Smooth muscle cell (in vitro differentiated cells): ENCODE data around the gene RAB39A. TPM values are rescaled to one million over a fixed set of nuclear protein-coding genes. Genes with fewer than 3 reads are reported as not detected.
"Not testable (repeated sequence)": the region's sequence is repeated elsewhere in the genome, so short reads cannot be mapped to it uniquely, and the experiment has no call there.

Experiments
- DNase-seq: peaks from one replicate; lab custom pipeline; 2025; ENCODE audit not compliant: unreplicated experiment; lab: John Stamatoyannopoulos, UW
- H2AFZ ChIP-seq: fragments of 200-600 bp; sonication (generic); 2 replicates; pipeline ENCODE4 v1.6.0; 2016; ENCODE audit warnings: antibody characterized with exemption, low read depth, mild to moderate bottlenecking
- H3F3A ChIP-seq: fragments of 200-600 bp; sonication (generic); 2 replicates; pipeline ENCODE4 v1.6.0; 2017; ENCODE audit warnings: antibody characterized with exemption, low read depth
- H3K27ac ChIP-seq: fragments of 200-600 bp; sonication (generic); 2 replicates; pipeline ENCODE4 v1.5.1; 2016; ENCODE audit warnings: low read depth, mild to moderate bottlenecking
- H3K27me3 ChIP-seq: fragments of 200-600 bp; sonication (generic); 2 replicates; pipeline ENCODE4 v1.6.1; 2016; ENCODE audit warnings: low read depth, mild to moderate bottlenecking
- H3K36me3 ChIP-seq: fragments of 200-600 bp; sonication (generic); 2 replicates; pipeline ENCODE4 v1.5.1; 2016; ENCODE audit warnings: low read depth
- H3K4me1 ChIP-seq: fragments of 200-600 bp; sonication (generic); 2 replicates; pipeline ENCODE4 v1.5.1; 2016; ENCODE audit warnings: low read depth
- H3K4me2 ChIP-seq: fragments of 200-600 bp; sonication (generic); 2 replicates; pipeline ENCODE4 v1.6.0; 2016; ENCODE audit warnings: mild to moderate bottlenecking
- H3K4me3 ChIP-seq: fragments of 200-600 bp; sonication (generic); 2 replicates; pipeline ENCODE4 v1.5.1; 2016; ENCODE audit warnings: mild to moderate bottlenecking
- H3K79me2 ChIP-seq: fragments of 200-600 bp; sonication (generic); 2 replicates; pipeline ENCODE4 v1.6.0; 2016; ENCODE audit warnings: low read depth, mild to moderate bottlenecking
- H3K9ac ChIP-seq: fragments of 200-600 bp; sonication (generic); 2 replicates; pipeline ENCODE4 v1.6.0; 2016; ENCODE audit warnings: low read depth
- H3K9me3 ChIP-seq: fragments of 200-600 bp; sonication (generic); replicated peaks from 2 replicates; pipeline ENCODE4 v1.5.1; 2016; ENCODE audit warnings: low read depth
- H4K20me1 ChIP-seq: fragments of 200-600 bp; sonication (generic); 2 replicates; pipeline ENCODE4 v1.6.0; 2016; ENCODE audit warnings: low read depth
- WGBS: methylation state at CpG from one replicate; pipeline ENCODE4 v1.1.7; 2016; ENCODE audit warnings: low lambda C conversion rate; 5-methylcytosine and 5-hydroxymethylcytosine counted together
- polyA plus RNA-seq: library from polyadenylated mRNA; unstranded; fragments of >200 nt; fragmentation: Nextera tagmentation; extraction: Ambion mirVana; gene quantifications from 2 replicates; pipeline ENCODE4 v1.2.1, GENCODE V29; 2016
- total RNA-seq: library from RNA; depleted of rRNA; stranded (reverse); fragments of >200 nt; gene quantifications from 2 replicates; pipeline ENCODE4 v1.2.3, GENCODE V29; 2014
- TF ChIP-seq, protein P1 (sequence below): fragments of 200-600 bp; sonication (generic); IDR thresholded peaks from 2 replicates; pipeline ENCODE4 v1.5.1; 2017; ENCODE audit warnings: borderline replicate concordance, mild to moderate bottlenecking, antibody characterized with exemption; ENCODE audit not compliant: insufficient read depth, poor library complexity, severe bottlenecking

The RAB39A gene
- total and polyA plus RNA-seq, 2 experiments from 2014 or later: not detected

DNA sequence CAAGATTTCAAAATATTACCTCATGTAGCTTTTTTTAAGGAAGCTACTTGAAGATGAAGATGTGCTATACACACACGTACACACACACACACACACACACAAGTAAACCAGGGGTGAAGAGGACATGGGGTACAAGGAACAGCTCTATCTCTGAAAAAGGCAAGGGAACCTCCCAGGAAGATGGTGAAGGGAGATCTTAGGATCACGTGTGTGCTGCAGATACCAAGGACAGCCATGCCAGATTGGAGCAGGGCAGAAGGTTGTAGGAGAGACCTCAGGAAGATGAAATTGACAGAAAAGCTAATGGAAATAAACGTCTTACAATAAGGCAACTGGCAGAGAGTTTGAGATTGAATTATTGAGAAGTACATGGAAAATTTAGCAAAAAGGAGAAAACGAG is 19.7 kb downstream of the RAB39A start:
- no peaks in the 10 kb centered on the region for H3K79me2 ChIP-seq
- no peaks in the 10 kb centered on the region for H3K27me3 ChIP-seq
- no peak overlapping the region for H3K4me2 ChIP-seq
- H4K20me1 ChIP-seq: no peaks in the 10 kb centered on the region
- H3K9ac ChIP-seq: no peak overlapping the region
- H3K27ac ChIP-seq: no peak overlapping the region
- TF ChIP-seq, protein P1, sequence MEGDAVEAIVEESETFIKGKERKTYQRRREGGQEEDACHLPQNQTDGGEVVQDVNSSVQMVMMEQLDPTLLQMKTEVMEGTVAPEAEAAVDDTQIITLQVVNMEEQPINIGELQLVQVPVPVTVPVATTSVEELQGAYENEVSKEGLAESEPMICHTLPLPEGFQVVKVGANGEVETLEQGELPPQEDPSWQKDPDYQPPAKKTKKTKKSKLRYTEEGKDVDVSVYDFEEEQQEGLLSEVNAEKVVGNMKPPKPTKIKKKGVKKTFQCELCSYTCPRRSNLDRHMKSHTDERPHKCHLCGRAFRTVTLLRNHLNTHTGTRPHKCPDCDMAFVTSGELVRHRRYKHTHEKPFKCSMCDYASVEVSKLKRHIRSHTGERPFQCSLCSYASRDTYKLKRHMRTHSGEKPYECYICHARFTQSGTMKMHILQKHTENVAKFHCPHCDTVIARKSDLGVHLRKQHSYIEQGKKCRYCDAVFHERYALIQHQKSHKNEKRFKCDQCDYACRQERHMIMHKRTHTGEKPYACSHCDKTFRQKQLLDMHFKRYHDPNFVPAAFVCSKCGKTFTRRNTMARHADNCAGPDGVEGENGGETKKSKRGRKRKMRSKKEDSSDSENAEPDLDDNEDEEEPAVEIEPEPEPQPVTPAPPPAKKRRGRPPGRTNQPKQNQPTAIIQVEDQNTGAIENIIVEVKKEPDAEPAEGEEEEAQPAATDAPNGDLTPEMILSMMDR: no peak
- no peaks in the 10 kb centered on the region for H3K36me3 ChIP-seq
- no peaks in the 10 kb centered on the region for H3K9me3 ChIP-seq
- no peak for DNase-seq
- H3F3A ChIP-seq: no peaks in the 10 kb centered on the region
- H3K4me1 ChIP-seq: peaks cover 3% of the 10 kb centered on the region
- 82% methylated on average over 4 of the region's 4 CpGs for WGBS
- H3K4me3 ChIP-seq: no peak overlapping the region
- no peak overlapping the region for H2AFZ ChIP-seq

DNA sequence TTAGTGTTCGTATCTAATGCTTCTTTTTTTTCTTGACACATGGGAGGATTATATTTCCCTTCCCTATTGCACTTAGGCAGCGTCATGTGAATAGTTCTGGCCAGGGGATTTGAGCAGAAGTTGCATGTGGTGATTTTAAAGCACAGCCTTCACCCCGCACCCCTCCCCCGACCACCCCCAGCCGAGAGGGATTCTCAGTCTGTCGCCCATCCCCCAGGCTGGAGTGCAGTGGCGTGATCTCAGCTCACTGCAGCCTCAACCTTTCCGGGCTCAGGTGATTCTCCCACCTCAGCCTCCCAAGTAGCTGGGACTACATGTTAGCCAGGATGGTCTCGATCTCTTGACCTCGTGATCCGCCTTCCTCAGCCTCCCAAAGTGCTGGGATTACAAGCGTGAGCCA is 20.1 kb downstream of the RAB39A start:
- not testable (repeated sequence) for H3K27ac ChIP-seq, DNase-seq, H3K9me3 ChIP-seq, H3K27me3 ChIP-seq, H3K4me3 ChIP-seq, H3K36me3 ChIP-seq, H3K4me2 ChIP-seq, H3K4me1 ChIP-seq, H4K20me1 ChIP-seq, H3K9ac ChIP-seq, H3K79me2 ChIP-seq, H3F3A ChIP-seq, H2AFZ ChIP-seq
- 81% methylated on average over 10 of the region's 12 CpGs for WGBS

DNA sequence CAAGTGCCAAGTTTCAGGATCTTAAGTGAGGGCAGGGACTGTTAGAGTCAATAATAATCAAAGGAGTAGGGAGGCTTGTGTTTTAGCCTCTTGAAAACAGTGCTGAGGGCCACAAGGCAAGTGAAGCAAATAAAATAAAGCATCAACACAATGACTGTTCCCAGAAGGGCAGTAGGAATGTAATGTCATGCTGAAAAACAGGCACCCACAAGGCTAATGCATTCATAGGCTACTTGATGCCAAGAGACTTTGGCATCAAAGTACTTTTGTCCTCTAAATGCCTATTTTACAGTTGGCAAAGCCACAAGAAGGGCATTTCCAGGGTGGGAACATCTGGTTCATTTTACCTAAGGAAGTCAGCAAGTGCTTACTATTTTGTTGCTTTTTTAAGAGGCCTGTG is 22.9 kb downstream of the RAB39A start:
- no peaks in the 10 kb centered on the region for H3K36me3 ChIP-seq
- H3K9me3 ChIP-seq: no peaks in the 10 kb centered on the region
- no peaks in the 10 kb centered on the region for H3K27me3 ChIP-seq
- H3F3A ChIP-seq: no peaks in the 10 kb centered on the region
- H3K79me2 ChIP-seq: no peaks in the 10 kb centered on the region
- no peak overlapping the region for H3K9ac ChIP-seq
- no peak overlapping the region for H3K4me3 ChIP-seq
- DNase-seq: no peak
- TF ChIP-seq, protein P1: no peak
- H4K20me1 ChIP-seq: no peaks in the 10 kb centered on the region
- H2AFZ ChIP-seq: no peak overlapping the region
- no peak overlapping the region for H3K4me2 ChIP-seq
- H3K27ac ChIP-seq: no peak overlapping the region
- peaks cover 8% of the 10 kb centered on the region for H3K4me1 ChIP-seq

DNA sequence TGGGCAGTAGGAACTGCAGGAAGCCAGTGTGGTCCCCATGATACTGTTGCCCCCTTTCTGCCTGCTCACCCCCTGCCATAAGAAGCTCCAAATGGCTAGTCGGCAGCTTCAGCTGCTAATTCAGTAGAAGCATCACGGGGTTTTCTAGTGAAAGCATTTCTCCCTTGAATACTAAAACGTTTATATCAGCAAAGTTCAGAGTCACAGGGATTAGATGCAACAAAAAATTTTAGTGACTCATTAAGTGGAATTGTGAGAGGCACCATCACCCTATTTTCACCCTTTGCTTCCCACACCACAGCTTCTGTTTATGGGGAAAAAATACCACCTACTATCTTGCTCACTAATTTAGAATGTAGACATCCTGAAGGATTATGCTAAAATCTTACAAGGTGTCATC is 25.2 kb downstream of the RAB39A start:
- Histone ChIP-seq H4K20me1 (no peaks in the 10 kb centered on the region), H3K9me3 (no peaks in the 10 kb centered on the region), H2AFZ (no peak overlapping the region), H3K27ac (no peak overlapping the region), H3K4me3 (no peak overlapping the region), H3F3A (no peaks in the 10 kb centered on the region), H3K36me3 (no peaks in the 10 kb centered on the region), H3K9ac (no peak overlapping the region), H3K4me2 (peak overlapping the region; percentile 9), H3K27me3 (no peaks in the 10 kb centered on the region), H3K79me2 (no peaks in the 10 kb centered on the region), H3K4me1 (peaks cover 8% of the 10 kb centered on the region)
- TF ChIP-seq, protein P1: no peak
- 16% methylated on average over 3 of the region's 3 CpGs for WGBS
- DNase-seq: no peak
